ENCODE measurements around the gene ECE1.

ECE1 gene

GRCh38 chr1:21308847-21309652, 18.8 kb upstream of the ECE1 start:
- no peak for DNase-seq (ENCODE audit: low spot score)

GRCh38 chr1:21308330-21308729, 18.1 kb upstream of the ECE1 start:
- peak; percentile 55 for DNase-seq (ENCODE audit: low spot score)

DNA sequence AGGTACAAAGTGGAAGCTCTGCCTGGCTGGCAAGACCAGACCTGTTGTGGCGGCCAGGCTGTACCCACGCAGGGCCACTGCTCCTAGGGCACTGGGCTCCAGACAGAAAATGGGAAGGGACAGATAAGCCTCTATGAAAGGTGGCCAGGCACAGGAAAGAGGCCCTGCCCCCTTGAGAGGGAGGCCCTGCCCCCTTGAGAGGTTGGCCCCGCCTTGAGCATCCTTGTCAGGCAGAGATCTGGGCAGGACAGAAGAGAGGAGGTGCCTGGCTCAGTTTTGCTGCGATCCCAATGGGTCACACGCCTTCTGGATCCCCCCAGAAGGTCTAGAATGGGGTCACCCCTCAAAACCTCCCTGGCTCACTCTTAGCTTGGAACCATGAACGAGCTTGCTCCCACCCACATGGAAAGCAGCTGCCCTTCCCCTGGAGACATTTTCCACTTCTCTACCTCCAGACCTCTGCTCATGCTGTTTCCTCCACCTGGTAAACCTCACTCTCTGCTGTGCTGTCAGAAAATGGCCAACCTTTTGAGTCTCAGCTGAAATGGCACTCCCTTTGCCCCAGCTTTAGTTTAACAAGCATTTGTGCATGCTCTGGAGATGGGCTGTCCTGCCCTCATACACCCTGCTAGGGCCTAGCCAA, 17.5 kb upstream of the ECE1 start:
- DNase-seq (ENCODE audit: low spot score), result peak; percentile 61

- DNase-seq (ENCODE audit: low spot score), result no peak
These were observed 16.9 kb upstream of the ECE1 start for GRCh38 chr1:21307210-21307609.

- no peak for DNase-seq (ENCODE audit: low spot score)
These were observed 15.6 kb upstream of the ECE1 start for GRCh38 chr1:21305900-21306189.

- DNase-seq (ENCODE audit: low spot score), result no peak
These were observed 15.1 kb upstream of the ECE1 start for GRCh38 chr1:21305155-21305899.

- no peak for DNase-seq (ENCODE audit: low spot score)
These were observed 14.2 kb upstream of the ECE1 start for GRCh38 chr1:21304488-21304887.

DNA sequence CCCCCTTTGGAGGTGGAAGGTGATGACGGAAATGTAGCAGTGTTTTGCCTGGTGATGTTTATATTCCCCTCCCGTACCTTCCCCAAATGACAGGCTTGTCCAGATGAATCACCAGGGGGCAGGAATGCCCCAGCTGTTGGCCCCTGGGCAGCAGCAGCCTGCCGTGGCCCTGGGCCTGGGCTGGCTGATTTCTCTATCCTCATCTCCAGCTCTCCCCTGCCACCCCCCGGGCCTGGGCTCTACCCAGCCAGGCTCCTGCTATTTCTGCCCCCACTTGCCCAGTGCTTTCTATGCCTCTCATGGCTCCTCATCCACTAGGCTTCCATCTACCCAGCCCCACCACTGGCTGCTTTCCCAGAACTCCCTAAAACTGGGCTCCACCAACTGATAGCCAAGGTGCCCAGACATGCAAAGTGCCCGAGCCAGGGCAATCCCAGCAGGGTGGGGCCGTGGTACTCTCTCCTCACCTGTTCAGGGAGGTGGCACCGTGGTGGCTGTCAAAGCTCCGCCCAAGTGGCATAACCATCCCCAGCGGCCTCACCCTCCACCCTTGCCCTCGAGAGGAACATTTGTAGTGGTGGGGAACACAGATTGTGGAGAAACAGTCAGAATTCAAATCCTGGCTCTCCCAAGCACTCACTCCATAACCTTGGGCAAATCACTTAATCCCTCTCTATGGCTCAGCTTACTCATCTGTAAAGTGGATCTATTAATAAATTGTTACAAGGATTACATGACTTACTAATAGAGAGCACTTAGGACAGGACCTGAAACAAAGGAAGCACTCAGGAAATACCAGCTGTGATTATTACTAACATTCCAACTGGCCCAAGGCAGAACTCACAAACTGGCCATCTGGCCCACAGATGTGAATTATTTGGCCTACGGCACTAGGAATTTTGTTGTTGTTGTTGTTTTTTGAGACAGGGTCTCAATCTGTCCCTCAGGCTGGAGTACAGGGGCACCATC, 12.8 kb upstream of the ECE1 start:
- DNase-seq (ENCODE audit: low spot score), result no peak

- no peak for DNase-seq (ENCODE audit: low spot score)
These were observed 11.7 kb upstream of the ECE1 start for GRCh38 chr1:21301794-21302440.

DNA sequence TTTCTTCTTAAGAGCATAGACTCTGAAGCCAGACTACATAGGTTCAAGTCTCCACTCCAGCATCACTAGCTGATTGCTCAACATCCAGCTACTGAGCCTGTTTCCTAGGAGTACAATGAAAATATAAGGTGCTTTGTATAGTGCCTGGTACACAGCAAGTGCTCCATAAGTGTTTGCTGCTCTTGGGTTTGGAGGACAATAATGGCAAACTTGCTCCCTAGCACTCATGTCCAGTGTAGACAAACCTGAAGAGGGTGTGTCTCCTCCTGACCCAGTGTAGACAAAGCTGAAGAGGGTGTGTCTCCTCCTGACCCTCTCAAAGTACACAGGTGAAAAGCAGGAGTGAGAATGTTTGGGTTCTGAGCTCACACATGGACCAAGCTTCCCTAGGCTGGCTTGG, 10.5 kb upstream of the ECE1 start:
- no peak for DNase-seq (ENCODE audit: low spot score)

GRCh38 chr1:21299780-21300395, 9.6 kb upstream of the ECE1 start:
- DNase-seq (ENCODE audit: low spot score), result no peak

- no peak for DNase-seq (ENCODE audit: low spot score)
These were observed 8.7 kb upstream of the ECE1 start for GRCh38 chr1:21298981-21299391.

- DNase-seq (ENCODE audit: low spot score), result no peak
These were observed 7.7 kb upstream of the ECE1 start for GRCh38 chr1:21297975-21298374.

DNA sequence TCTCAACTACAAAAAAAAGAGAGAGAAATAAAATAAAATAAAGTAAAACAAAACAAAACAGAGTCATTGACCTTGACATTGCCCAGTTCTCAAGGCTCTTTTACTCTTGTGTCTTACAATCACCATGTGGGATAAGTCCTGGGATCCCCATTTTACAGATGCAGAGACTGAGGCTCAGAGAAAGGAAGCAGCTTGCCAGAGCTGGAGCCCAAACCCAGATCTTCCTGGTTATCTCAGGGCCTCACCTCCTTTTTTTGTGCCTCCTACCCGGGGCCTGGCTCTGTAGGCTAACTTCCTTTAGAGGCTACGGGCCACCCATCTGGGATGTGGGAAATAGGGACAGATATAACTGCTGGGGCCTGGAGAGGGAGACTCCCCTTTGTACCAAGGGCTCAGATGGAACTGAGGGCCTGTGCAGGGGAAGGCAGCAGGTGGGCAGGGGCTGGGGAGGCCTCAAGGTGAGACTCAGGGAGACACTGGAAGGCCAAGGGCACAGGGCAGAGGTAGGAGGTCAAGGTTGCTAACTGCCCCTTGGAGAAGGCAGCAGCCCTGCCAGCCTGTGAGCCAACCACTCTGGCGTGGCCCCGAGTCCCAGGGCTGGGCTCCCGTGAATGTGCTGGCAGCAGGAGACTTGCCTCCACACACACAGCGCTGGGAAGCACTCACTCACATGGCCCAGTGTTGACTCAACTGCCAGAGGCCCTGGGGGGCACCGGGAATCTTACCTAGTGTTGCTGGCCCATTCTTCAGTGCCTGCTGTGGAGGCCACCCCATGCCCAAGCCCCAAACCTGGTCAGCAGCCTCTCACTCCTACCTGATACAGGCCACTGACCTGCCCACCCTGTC, 6.5 kb upstream of the ECE1 start:
- no peak for DNase-seq (ENCODE audit: low spot score)

DNA sequence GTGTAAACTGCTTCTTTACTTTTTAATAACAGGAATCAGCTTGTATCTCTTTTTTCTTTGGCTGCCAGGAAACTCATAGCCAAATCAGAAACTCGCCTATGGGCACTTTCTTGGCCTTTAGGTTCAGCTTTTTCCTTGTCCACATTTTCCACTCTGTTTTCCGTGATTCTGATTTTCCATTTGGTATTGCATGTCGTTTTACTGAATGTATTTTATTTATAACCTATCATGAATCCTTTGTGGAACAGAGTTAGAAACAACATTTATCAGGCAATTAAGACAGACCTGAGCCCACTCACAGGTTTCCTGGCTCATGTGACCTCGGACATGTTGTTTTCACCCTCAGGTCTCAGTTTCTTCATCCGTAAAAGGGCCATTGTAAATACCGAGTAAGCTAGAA, 5.3 kb upstream of the ECE1 start:
- DNase-seq (ENCODE audit: low spot score), result no peak

- no peak for DNase-seq (ENCODE audit: low spot score)
These were observed 4.7 kb upstream of the ECE1 start for GRCh38 chr1:21295002-21295401.

GRCh38 chr1:21294266-21294989, 4.2 kb upstream of the ECE1 start:
- no peak for DNase-seq (ENCODE audit: low spot score)

- DNase-seq (ENCODE audit: low spot score), result no peak
These were observed 3.4 kb upstream of the ECE1 start for GRCh38 chr1:21293537-21294265.

All from SK-N-DZ (cell line).